GM23248 (cell line): ENCODE data around the gene RERE. TPM values are rescaled to one million over a fixed set of nuclear protein-coding genes. Genes with fewer than 3 reads are reported as not detected.

Source experiments
- DNase-seq: peaks from one replicate; pipeline ENCODE4 v3.0.0-alpha.2; 2015
- H2AFZ ChIP-seq: fragments of 200-600 bp; sonication (generic); 2 replicates; pipeline ENCODE4 v1.6.1; 2016; ENCODE audit warnings: antibody characterized with exemption
- H3F3A ChIP-seq: fragments of 200-600 bp; sonication (generic); 2 replicates; pipeline ENCODE4 v1.6.1; 2016; ENCODE audit warnings: mild to moderate bottlenecking, antibody characterized with exemption, mixed run types; ENCODE audit not compliant: insufficient read depth
- H3K27ac ChIP-seq: fragments of 200-600 bp; sonication (generic); 2 replicates; pipeline ENCODE4 v1.5.1; 2016; ENCODE audit warnings: mild to moderate bottlenecking
- H3K27me3 ChIP-seq: fragments of 200-600 bp; sonication (generic); replicated peaks from 2 replicates; pipeline ENCODE4 v1.6.1; 2016; ENCODE audit warnings: mild to moderate bottlenecking; ENCODE audit not compliant: insufficient read depth
- H3K36me3 ChIP-seq: fragments of 200-600 bp; sonication (generic); 2 replicates; pipeline ENCODE4 v1.6.1; 2016; ENCODE audit warnings: low read depth, mild to moderate bottlenecking
- H3K4me1 ChIP-seq: fragments of 200-600 bp; sonication (generic); 2 replicates; pipeline ENCODE4 v1.6.1; 2016; ENCODE audit warnings: mild to moderate bottlenecking; ENCODE audit not compliant: insufficient read depth
- H3K4me2 ChIP-seq: fragments of 200-600 bp; sonication (generic); one replicate; pipeline ENCODE4 v1.6.1; 2016; ENCODE audit warnings: mild to moderate bottlenecking; ENCODE audit not compliant: unreplicated experiment
- H3K4me3 ChIP-seq: fragments of 200-600 bp; sonication (generic); 2 replicates; pipeline ENCODE4 v1.5.1; 2016; ENCODE audit warnings: mild to moderate bottlenecking
- H3K79me2 ChIP-seq: fragments of 200-600 bp; sonication (generic); 2 replicates; pipeline ENCODE4 v1.6.1; 2016; ENCODE audit warnings: mild to moderate bottlenecking; ENCODE audit not compliant: insufficient read depth
- H3K9ac ChIP-seq: fragments of 200-600 bp; sonication (generic); 2 replicates; pipeline ENCODE4 v1.6.1; 2016; ENCODE audit warnings: mild to moderate bottlenecking
- H3K9me2 ChIP-seq: fragments of 200-600 bp; sonication (generic); 2 replicates; pipeline ENCODE4 v1.6.1; 2016; ENCODE audit warnings: mixed run types, mild to moderate bottlenecking, moderate library complexity; ENCODE audit not compliant: insufficient read depth
- H3K9me3 ChIP-seq: fragments of 200-600 bp; sonication (generic); one replicate; pipeline ENCODE4 v1.6.1; 2017; ENCODE audit warnings: low read depth
- H4K20me1 ChIP-seq: fragments of 200-600 bp; sonication (generic); 2 replicates; pipeline ENCODE4 v1.6.0; 2016; ENCODE audit not compliant: insufficient read depth
- EZH2 ChIP-seq: fragments of 200-600 bp; sonication (generic); IDR thresholded peaks from 2 replicates; pipeline ENCODE4 v1.6.1; 2018; ENCODE audit warnings: antibody characterized with exemption, mild to moderate bottlenecking; ENCODE audit not compliant: insufficient read depth, poor library complexity, severe bottlenecking
- EZH2phosphoT487 ChIP-seq: fragments of 200-600 bp; sonication (generic); IDR thresholded peaks from 2 replicates; pipeline ENCODE4 v1.6.1; 2018; ENCODE audit warnings: antibody characterized with exemption, moderate library complexity, mild to moderate bottlenecking, low read depth; ENCODE audit not compliant: insufficient read depth
- WGBS, 2 experiments: methylation state at CpG; one replicate each; pipeline ENCODE4 v1.1.6; 2015 to 2017; ENCODE audit warnings: low lambda C conversion rate in 2 of 2, low coverage in 1 of 2; ENCODE audit errors: missing lambda C conversion rate in 2 of 2; 5-methylcytosine and 5-hydroxymethylcytosine counted together
- in situ Hi-C: fragments of 300-500 bp; cut with MboI; formaldehyde crosslinking; loops from 2 replicates; pipeline ENCODE4 v1.15.0; 2020
- polyA plus RNA-seq: library from polyadenylated mRNA; unstranded; fragments of >200 nt; fragmentation: Nextera tagmentation; extraction: Ambion mirVana; gene quantifications from 2 replicates; pipeline ENCODE4 v1.2.1, GENCODE V29; 2016
- total RNA-seq: library from RNA; depleted of rRNA; stranded (reverse); fragments of >200 nt; shearing (Covaris generic); gene quantifications from 2 replicates; pipeline ENCODE4 v1.2.3, GENCODE V29; 2014

RERE gene
- total and polyA plus RNA-seq, 2 experiments from 2014 or later: 26.0 to 26.2 TPM

DNA sequence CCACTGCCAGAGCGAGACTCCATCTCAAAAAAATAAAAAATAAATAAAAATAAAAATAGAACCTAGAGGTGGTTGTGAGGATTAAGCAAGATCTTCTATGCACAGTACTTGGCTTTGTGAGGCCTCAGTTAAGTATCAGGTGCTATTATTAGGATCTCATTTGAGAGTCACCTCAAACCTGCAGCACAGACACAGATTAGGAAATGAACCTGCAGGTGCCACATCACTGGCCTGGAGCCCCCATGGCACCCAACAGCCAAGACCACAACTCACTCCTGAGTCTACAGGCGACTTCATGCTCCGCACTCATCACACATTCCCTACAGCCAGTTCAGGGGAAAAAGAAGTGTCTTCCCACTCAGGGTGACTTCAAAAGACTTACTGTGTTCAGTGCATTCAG, 322.8 kb downstream of the RERE start:
- no peaks in the 10 kb centered on the region for H4K20me1 ChIP-seq
- no peak overlapping the region for H3K4me2 ChIP-seq
- TF ChIP-seq EZH2phosphoT487: no peak
- TF ChIP-seq EZH2: no peak
- no peak overlapping the region for H3K4me3 ChIP-seq
- 97 to 100% methylated on average over 3 of the region's 3 CpGs for WGBS, 2 experiments
- H3K9me3 ChIP-seq: no peaks in the 10 kb centered on the region
- peaks cover 12% of the 10 kb centered on the region for H3K36me3 ChIP-seq
- H3K4me1 ChIP-seq: peaks cover 19% of the 10 kb centered on the region
- no peaks in the 10 kb centered on the region for H3K27me3 ChIP-seq
- H3K9me2 ChIP-seq: no peaks in the 10 kb centered on the region
- in situ Hi-C loops: no loop called here
- no peak overlapping the region for H2AFZ ChIP-seq
- H3K27ac ChIP-seq: no peak overlapping the region
- H3K9ac ChIP-seq: no peak overlapping the region
- DNase-seq: no peak
- H3K79me2 ChIP-seq: peaks cover 7% of the 10 kb centered on the region; the same call in 1 of the 2 replicates
- peaks cover 20% of the 10 kb centered on the region for H3F3A ChIP-seq

- Histone ChIP-seq H3K9me2 (no peaks in the 10 kb centered on the region), H3F3A (peaks cover 20% of the 10 kb centered on the region), H3K27me3 (no peaks in the 10 kb centered on the region), H4K20me1 (no peaks in the 10 kb centered on the region), H3K9me3 (no peaks in the 10 kb centered on the region), H3K9ac (no peak overlapping the region), H3K4me3 (no peak overlapping the region), H2AFZ (no peak overlapping the region), H3K4me1 (peaks cover 19% of the 10 kb centered on the region), H3K36me3 (peaks cover 12% of the 10 kb centered on the region), H3K27ac (no peak overlapping the region), H3K79me2 (peaks cover 7% of the 10 kb centered on the region; the same call in 1 of the 2 replicates), H3K4me2 (peak overlapping the region; percentile 9)
- DNase-seq: peak; percentile 46
- in situ Hi-C loops: no loop called here
- WGBS, 2 experiments: 65 to 72% methylated on average over 7 of the region's 7 CpGs
- no peak for TF ChIP-seq EZH2phosphoT487
- no peak for TF ChIP-seq EZH2
Measured at GRCh38 chr1:8493916-8494540, 323.4 kb downstream of the RERE start.

DNA sequence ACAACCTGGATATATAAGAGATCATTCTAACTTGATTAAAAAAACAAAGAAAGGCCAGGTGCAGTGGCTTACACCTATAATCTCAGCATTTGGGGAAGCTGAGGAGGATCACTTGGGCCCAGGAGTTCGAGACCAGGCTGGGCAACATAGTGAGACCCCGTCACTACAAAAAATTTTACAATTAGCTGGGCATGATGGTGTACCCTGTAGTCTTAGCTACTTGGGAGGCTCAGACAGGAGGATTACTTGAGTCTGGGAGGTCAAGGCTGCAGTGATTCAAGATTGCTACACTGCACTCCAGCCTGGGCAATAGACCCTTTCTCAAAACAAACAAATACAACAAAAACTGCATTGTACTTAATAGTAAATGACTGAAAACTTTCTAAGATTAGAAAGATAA, 330.2 kb downstream of the RERE start:
- no peaks in the 10 kb centered on the region for H4K20me1 ChIP-seq
- in situ Hi-C loops: no loop called here
- no peak for TF ChIP-seq EZH2phosphoT487
- no peak for TF ChIP-seq EZH2
- H3K4me3 ChIP-seq: no peak overlapping the region
- H3K9me2 ChIP-seq: no peaks in the 10 kb centered on the region
- no peak overlapping the region for H3K4me2 ChIP-seq
- H3K27ac ChIP-seq: no peak overlapping the region
- H3F3A ChIP-seq: peaks cover 12% of the 10 kb centered on the region
- H3K4me1 ChIP-seq: peaks cover 14% of the 10 kb centered on the region
- H3K79me2 ChIP-seq: peaks cover 41% of the 10 kb centered on the region
- 87 to 98% methylated on average over 2 of the region's 2 CpGs for WGBS, 2 experiments
- H3K36me3 ChIP-seq: 0 out of 2 replicates have a peak, but pooled peaks cover 3% of the 10 kb centered on the region
- H3K9me3 ChIP-seq: no peaks in the 10 kb centered on the region
- no peak overlapping the region for H3K9ac ChIP-seq
- no peaks in the 10 kb centered on the region for H3K27me3 ChIP-seq
- DNase-seq: no peak
- no peak overlapping the region for H2AFZ ChIP-seq

GRCh38 chr1:8486047-8486446, 331.4 kb downstream of the RERE start:
- 90 to 92% methylated on average over 5 of the region's 5 CpGs for WGBS, 2 experiments
- H3K27me3 ChIP-seq: no peaks in the 10 kb centered on the region

More at GRCh38 chr1:8486047-8486446, 331.4 kb downstream of the RERE start:
- H3K27ac ChIP-seq: no peak overlapping the region
- no peak overlapping the region for H3K4me2 ChIP-seq
- H2AFZ ChIP-seq: no peak overlapping the region
- no peak overlapping the region for H3K4me3 ChIP-seq
- peaks cover 20% of the 10 kb centered on the region for H3F3A ChIP-seq
- no peaks in the 10 kb centered on the region for H3K9me3 ChIP-seq
- no peak for TF ChIP-seq EZH2
- no peak for TF ChIP-seq EZH2phosphoT487
- no peaks in the 10 kb centered on the region for H4K20me1 ChIP-seq
- no peak overlapping the region for H3K9ac ChIP-seq
- 0 out of 2 replicates have a peak, but pooled peaks cover 3% of the 10 kb centered on the region for H3K36me3 ChIP-seq
- peaks cover 36% of the 10 kb centered on the region for H3K79me2 ChIP-seq
- peaks cover 26% of the 10 kb centered on the region for H3K4me1 ChIP-seq
- no peak for DNase-seq
- H3K9me2 ChIP-seq: no peaks in the 10 kb centered on the region
- in situ Hi-C loops: no loop called here
